Lower leg skin (tissue), 4 donors: Measurements from ENCODE around the gene WBP1. TPM values are rescaled to one million over a fixed set of nuclear protein-coding genes. Genes with fewer than 3 reads are reported as not detected.

Experiments
- DNase-seq, 2 donors: peaks; one replicate each; pipeline ENCODE4 v3.0.0-alpha.2; 2019; ENCODE audit warnings: low spot score in 2 of 2
- H3K4me3 ChIP-seq: fragments of 200-600 bp; sonication (generic); 2 replicates; pipeline ENCODE4 v1.5.1; 2017; ENCODE audit warnings: mild to moderate bottlenecking, low read depth; ENCODE audit not compliant: poor library complexity, severe bottlenecking
- CTCF ChIP-seq, 3 donors: fragments of 450-650 bp; IDR thresholded peaks; one replicate each; pipeline ENCODE4 v1.5.1; 2016; ENCODE audit warnings: antibody characterized with exemption in 3 of 3, mild to moderate bottlenecking in 3 of 3, moderate library complexity in 2 of 3
- POLR2A ChIP-seq, 2 donors: fragments of 450-650 bp; IDR thresholded peaks; one replicate each; pipeline ENCODE4 v1.6.1; 2016 to 2017; ENCODE audit warnings: antibody characterized with exemption in 2 of 2, mild to moderate bottlenecking in 1 of 2, moderate library complexity in 1 of 2
- WGBS, 2 donors: methylation state at CpG; one replicate each; pipeline ENCODE4 v1.1.5; 2018; 5-methylcytosine and 5-hydroxymethylcytosine counted together
- intact Hi-C: fragments of 100-400 bp; cut with DNase I; formaldehyde crosslinking; loops from one replicate; pipeline ENCODE4 v1.15.0; 2023; ENCODE audit warnings: low total_unique reads
- total RNA-seq, 4 donors: library from RNA; depleted of rRNA; stranded (reverse); fragments of >200 nt; gene quantifications; one replicate each; pipeline ENCODE4 v1.1.0, GENCODE V29; 2016

Gene WBP1
- total RNA-seq, 4 donors from 2014 or later, result 35.9 to 44.9 (median 38.1) TPM

GRCh38 chr2:74421221-74421870 lies 36.9 kb upstream of the WBP1 start, which contains the start of the genes C2orf81 and WDR54:
Gene C2orf81 (minus strand): TSS chr2:74421619. CDS start chr2:74421560, 59 bp downstream.
Gene WDR54 (plus strand): TSS chr2:74421730. CDS start chr2:74422154, 424 bp downstream.
- DNase-seq, result peak; percentile 67 to 96
- intact Hi-C loops, result no loop called here
- no peak for TF ChIP-seq CTCF (IDR thresholded peaks at IDR 0.05)
- TF ChIP-seq POLR2A (IDR thresholded peaks at IDR 0.05), result no peak
- peak within 1 kb of the TSS; percentile 34 for H3K4me3 ChIP-seq
- 1% methylated on average over 24 to 39 of the region's 57 CpGs for whole genome bisulfite sequencing, 2 donors

- intact Hi-C loops, result no loop called here
- TF ChIP-seq CTCF (IDR thresholded peaks at IDR 0.05) (no peak), POLR2A (IDR thresholded peaks at IDR 0.05) (no peak)
- WGBS, 2 donors, result 71 to 84% methylated on average over 9 of the region's 9 CpGs
- H3K4me3 ChIP-seq, result no peak overlapping the region
- no peak for DNase-seq
Measured at GRCh38 chr2:74423231-74424095, 34.8 kb upstream of the WBP1 start.

GRCh38 chr2:74424139-74424992 lies 33.9 kb upstream of the WBP1 start:
- no peak overlapping the region for H3K4me3 ChIP-seq
- 76% methylated on average over 5 of the region's 5 CpGs for WGBS, 2 donors

GRCh38 chr2:74424995-74425406 lies 33.2 kb upstream of the WBP1 start:
- TF ChIP-seq POLR2A (IDR thresholded peaks at IDR 0.05), result no peak
- no peak for TF ChIP-seq CTCF (IDR thresholded peaks at IDR 0.05)
- DNase-seq, result no peak
- H3K4me3 ChIP-seq, result no peak overlapping the region
- intact Hi-C loops, result no loop called here
- WGBS, 2 donors, result 75 to 80% methylated on average over 4 to 5 of the region's 5 CpGs

More at GRCh38 chr2:74424139-74424992, 33.9 kb upstream of the WBP1 start:
- intact Hi-C loops, result no loop called here
- no peak for DNase-seq
- TF ChIP-seq POLR2A (IDR thresholded peaks at IDR 0.05) (no peak), CTCF (IDR thresholded peaks at IDR 0.05) (no peak)

- 20 to 51% methylated on average over 2 to 7 of the region's 7 CpGs for WGBS, 2 donors
- no peak for TF ChIP-seq CTCF (IDR thresholded peaks at IDR 0.05)
- no peak for TF ChIP-seq POLR2A (IDR thresholded peaks at IDR 0.05)
- intact Hi-C loops, result no loop called here
- no peak overlapping the region for H3K4me3 ChIP-seq
- no peak for DNase-seq
Measured at GRCh38 chr2:74425523-74425922, 32.7 kb upstream of the WBP1 start.
